CD4-positive, alpha-beta T cell treated with Interferon alpha-2 for 1 hour (primary cell): ENCODE data around the gene SMURF1.
A peak's percentile ranks its signal among the peaks of the same experiment; 100 is the strongest.

ENCODE experiments used
- DNase-seq, 2 donors: peaks; one replicate each; pipeline ENCODE4 v3.0.0-alpha.2; 2020 to 2022

SMURF1 gene

GRCh38 chr7:99042957-99043356 is 101.0 kb downstream of the SMURF1 start:
- no peak for DNase-seq

DNA sequence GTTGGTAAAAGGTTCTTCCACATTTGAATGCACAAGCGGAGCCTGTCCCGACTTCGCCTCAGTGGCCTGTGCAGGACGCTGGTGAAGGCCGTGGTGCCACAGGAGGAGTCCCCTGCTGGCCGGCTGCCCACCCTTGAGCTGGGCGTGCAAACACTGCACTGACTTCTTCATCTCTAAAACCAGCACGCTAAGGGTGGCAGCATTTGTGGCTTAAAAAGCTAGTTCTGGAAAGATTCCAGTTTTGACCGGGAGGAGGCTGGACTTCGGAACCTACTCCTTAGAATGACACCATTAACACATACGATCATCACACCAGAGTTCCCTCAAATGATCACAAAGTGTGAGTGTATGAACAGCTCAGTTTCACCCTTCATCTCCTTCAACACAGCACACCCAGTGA is 102.4 kb downstream of the SMURF1 start:
- no peak for DNase-seq

- peak; percentile 51 to 69 for DNase-seq
These were observed 103.6 kb downstream of the SMURF1 start for GRCh38 chr7:99040104-99040958.

- DNase-seq: no peak
These were observed 104.5 kb downstream of the SMURF1 start for GRCh38 chr7:99039384-99039891.

DNA sequence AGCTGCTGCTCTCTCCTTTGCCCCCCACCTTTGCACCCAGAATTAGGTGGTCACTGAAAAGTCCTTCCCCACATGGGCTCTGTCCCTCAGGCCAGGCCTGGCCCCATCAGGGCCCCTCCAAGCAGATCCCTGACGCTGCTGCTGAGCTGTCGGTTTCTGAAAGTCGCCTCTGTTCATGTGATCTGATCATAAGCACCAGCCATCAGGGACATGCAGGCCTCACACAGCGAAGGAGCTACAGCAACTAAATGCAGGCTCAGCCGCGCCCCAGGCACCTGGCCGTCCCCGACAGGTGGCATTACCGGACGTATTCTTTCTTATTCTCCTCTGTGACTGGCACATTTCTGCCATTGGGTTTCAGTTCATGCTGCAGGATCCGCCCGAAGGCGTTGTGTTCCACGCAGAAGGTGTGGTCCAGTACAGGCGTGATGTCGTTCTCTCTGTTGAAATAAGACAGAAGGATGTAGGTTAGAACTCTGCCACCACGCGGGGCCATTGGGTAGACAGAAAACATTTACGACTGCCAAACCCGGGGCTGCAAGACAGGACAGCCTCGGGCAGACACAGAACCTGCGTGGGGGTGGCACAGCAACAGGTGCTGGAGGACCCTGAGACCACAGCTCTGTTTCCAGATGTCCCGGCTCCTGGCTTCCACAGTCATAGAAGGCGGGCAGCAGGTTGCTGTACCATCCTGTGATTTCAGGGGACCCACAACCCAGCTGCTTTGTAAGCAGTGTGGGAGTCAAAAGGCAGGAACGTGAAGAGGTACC is 105.6 kb downstream of the SMURF1 start:
- no peak for DNase-seq

DNA sequence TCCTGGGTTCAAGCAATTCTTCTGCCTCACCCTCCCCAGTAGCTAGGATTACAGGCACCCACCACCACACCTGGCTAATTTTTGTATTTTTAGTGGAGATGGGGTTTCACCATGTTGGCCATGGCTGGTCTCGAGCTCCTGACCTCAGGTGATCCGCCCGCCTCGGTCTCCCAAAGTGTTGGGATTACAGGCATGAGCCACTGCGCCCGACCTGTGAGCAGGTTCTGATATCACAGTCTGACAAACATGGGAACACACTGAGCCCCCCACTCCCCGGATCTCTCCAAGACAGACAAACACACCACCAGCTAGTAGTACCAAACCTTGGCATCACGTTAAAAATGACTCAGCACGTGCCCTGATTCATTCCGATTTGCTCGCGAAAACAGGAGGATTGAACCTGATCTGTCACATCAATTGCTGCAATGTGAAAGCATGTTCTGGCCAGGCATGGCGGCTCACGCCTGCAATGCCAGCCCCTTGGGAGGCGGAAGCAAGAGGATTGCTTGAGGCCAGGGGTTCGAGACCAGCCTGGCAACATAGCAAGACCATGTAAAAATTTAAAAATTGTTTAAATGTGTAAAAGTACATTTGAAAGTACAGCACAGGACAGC is 106.5 kb downstream of the SMURF1 start:
- no peak for DNase-seq

DNA sequence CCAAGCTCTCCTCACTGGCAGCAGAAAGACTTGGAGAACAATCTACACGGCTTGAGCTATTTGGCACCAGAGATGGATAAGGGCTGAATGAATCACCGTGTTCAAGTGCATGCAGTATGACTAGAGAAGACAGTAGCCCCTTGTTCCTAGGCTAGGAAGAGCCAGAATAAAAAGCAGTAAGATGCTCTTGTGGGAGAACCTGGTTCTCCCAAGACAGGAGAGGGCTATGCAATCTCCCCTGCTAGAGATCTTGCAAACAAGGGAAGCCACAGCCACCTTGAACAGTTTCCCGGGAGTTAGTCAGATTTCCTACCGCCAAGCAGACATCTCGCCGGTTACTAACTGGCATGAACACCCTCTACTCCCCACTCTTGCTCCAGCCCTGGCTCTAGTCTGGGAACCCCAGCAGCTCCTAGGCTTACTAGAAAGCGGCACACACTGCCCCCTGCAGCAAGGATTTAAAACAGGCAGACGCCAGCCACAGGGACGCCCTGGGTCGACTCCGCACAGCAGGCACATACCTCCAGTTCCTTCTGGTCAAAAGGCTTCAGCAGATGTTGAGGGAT is 107.3 kb downstream of the SMURF1 start:
- no peak for DNase-seq

DNA sequence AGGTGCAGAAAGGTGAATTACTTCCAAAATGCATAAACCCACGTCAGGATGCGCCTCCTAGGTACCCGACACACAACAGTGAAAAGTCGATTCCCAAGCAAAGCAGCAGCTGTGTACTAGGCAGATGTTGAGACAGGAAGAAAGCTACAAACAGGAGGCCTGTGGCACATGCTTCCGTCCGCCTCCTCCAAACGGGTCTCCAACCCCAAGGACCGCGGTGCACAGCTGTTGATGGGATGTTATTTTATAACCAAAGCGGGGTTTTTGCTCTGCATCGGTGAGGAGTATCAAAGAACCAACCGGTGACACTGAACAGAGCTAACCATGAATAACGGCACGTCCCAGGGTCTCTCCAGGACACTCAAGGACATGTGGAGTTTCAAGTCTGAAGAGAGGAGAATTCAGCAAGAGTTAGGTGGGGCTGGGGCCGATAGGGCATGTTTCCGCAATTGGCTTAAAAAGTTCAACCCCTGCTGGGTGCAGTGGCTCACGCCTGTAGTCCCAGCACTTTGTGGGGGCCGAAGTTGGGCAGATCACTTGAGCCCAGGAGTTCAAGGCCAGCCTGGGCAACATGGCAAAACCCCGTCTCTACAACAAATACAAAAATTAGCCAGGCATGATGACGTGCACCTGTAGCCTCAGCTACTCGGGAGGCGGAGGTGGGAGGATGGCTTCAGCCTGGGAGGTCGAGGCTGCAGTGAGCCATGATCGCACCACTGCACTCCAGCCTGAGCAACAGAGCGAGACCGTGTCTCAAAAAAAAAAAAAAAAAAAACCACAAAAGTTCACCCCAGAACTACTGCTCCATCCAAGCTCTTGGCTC is 108.0 kb downstream of the SMURF1 start:
- no peak for DNase-seq

- no peak for DNase-seq
These were observed 108.8 kb downstream of the SMURF1 start for GRCh38 chr7:99034932-99035722.

DNA sequence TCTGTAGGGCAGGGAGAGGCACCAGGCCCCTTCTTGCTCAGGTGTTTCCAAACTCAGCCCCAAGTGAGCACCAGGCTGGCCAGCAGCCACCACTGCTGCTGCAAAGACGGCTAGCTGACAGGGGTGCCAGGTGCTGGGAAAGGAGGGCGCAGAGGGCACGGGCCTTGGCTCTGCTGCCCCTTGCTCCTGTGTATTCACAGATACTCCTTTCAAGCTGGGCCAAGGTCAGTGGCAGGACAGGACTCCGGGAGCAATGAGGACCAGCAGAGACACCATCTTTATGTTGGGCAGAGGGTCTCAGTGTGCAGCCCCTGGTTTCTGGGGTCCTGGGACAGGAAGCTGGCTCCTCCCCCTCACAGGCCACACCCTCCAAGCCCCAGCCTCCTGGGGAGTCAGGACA is 110.1 kb downstream of the SMURF1 start:
- no peak for DNase-seq

DNA sequence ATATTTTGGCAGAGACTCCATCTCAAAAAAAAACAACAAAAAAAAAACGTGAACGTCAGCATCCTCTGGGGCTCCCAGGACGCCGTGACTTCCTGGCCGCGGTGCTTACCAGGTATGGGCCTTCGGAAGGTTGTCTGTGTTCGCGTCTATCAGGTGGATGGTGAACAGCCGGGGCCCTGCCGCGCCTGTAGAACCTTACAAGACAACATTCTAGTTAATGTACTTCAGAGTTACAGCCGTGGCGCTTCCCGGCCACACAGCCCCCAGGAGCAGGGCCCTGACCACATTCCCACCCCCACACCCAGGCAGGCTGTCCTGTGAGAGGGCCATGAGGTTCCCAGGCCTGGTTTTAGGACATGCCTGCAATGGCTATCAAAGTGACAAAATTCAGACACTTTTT is 111.0 kb downstream of the SMURF1 start:
- DNase-seq: no peak

GRCh38 chr7:99031496-99031895 is 112.4 kb downstream of the SMURF1 start:
- DNase-seq: no peak

DNA sequence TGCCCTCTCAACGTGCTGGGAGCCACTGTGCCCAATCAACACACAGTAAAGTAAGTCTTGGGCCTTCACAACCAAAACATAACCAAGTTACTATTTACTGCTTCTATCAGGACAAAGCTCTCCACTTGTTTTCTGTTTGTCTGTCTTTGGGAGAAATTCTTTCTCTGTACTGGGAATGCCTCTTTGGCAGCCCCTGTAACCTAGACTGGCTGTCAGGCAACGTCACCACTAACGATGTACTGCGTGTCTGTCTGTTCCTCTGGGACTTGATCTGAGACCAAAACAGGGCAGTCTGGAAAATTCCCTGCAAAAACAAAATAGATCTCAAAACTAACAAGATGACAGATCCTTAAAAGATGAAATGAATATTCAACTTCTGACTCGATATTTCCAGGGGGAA is 113.0 kb downstream of the SMURF1 start:
- no peak for DNase-seq

- no peak for DNase-seq
These were observed 113.5 kb downstream of the SMURF1 start for GRCh38 chr7:99030457-99030856.

DNA sequence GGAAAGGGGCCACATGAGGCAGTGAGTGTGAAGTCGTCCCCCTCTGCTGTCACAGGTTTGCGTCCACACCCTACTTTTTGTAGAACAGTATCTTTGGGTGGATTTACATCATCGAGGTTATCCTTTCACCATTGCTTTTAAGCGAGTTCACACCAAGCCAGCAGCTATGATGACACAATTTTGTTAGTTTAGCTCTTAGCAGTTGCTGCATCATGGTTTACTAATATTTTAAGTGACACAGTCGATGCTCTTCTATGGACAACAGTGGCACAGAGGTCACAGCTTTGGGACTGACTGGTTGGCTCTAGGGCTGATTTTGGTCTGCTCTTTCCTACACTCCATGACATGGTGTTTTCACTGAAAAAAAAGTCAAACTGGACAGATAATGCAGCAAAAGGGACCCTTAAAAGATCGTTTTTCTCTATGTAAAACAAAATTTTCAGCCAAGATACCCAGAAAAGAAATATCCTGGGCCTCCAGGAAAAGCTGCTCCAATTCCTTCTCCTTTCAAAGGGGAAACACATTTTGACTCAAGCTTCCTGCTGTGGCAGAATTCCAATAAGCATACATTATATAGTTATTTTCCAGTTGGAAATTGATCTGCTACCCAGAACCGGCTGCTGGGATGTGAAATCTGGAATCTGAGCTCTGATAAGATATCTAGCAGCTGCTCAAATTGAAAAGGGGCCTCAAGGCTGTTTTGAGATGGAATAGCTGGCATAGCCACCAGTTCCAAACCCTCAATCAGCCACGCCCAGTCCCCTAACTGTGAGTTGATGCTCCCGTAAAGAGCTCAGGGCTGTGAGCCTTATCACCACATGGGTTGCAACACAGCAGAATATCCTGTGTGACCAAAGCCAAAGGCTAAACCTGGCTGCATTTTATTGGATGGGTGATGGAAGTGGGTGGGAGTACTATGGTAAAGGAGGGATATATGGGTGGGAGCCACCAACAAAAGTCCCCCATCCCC is 114.2 kb downstream of the SMURF1 start:
- no peak for DNase-seq

- DNase-seq: no peak
These were observed 115.5 kb downstream of the SMURF1 start for GRCh38 chr7:99028261-99028973.

DNA sequence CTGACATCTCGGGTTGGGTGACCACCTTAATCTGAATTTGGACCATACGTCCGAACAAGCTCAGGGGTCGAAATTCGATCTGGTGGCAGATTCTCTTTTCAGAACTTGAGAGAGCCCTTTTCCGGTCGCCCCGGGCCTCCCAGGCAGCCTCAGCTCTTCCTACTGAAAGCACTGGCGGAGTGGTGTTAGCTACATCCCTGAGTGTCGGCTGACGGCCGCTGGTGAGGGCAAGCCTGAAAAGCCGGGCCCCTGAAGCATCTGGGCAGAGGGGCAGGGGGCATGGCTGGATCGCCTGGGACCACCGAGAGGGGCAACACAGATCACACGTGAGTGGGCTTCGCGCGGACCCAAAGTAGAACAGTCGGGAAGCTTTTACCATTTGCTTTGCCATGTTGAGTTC is 116.1 kb downstream of the SMURF1 start:
- no peak for DNase-seq

GRCh38 chr7:99027241-99027640 is 116.7 kb downstream of the SMURF1 start:
- no peak for DNase-seq

DNA sequence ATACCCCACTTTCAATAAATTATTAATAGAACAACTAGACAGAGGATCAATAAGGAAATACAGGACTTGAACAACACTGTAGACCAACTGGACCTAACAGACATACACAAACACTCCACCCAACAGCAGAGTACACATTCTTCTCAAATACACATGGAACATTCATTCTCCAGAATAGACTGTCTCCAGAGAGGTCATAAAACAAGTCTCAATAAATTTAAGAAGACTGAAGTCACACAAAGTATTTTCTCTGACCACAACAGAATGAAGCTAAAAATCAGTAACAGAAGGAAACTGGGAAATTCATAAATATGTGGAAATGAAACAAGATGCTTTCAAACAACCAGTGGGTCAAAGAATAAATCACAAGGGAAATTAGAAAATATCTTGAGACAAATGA is 119.8 kb downstream of the SMURF1 start:
- DNase-seq: no peak
